Spinal cord (tissue), 10 donors: ENCODE measurements around the gene IGF2R. TPM values are rescaled to one million over a fixed set of nuclear protein-coding genes. Genes with fewer than 3 reads are reported as not detected.

Source experiments
- DNase-seq, 6 donors: peaks; one replicate each; pipeline versions ENCODE4 v3.0.0 to v3.0.0-alpha.2; 2013 to 2015; ENCODE audit warnings: low spot score in 6 of 6, low read depth in 4 of 6
- H3K27ac ChIP-seq: one replicate; pipeline ENCODE4 v1.5.1; 2013; ENCODE audit warnings: low read depth, low read length, control low read depth
- H3K27me3 ChIP-seq: one replicate; pipeline ENCODE4 v1.6.1; 2013; ENCODE audit warnings: low read length; ENCODE audit not compliant: control insufficient read depth, insufficient read depth
- H3K36me3 ChIP-seq: one replicate; pipeline ENCODE4 v1.6.1; 2013; ENCODE audit warnings: low read length; ENCODE audit not compliant: control insufficient read depth, insufficient read depth
- H3K4me1 ChIP-seq: one replicate; pipeline ENCODE4 v1.6.1; 2013; ENCODE audit warnings: low read length; ENCODE audit not compliant: control insufficient read depth, insufficient read depth
- H3K4me3 ChIP-seq: one replicate; pipeline ENCODE4 v1.5.1; 2013; ENCODE audit warnings: low read depth, low read length, control low read depth
- H3K9me3 ChIP-seq: one replicate; pipeline ENCODE4 v1.6.1; 2013; ENCODE audit warnings: low read length; ENCODE audit not compliant: control insufficient read depth, insufficient read depth
- WGBS: methylation state at CpG from one replicate; pipeline ENCODE4 v1.1.5; 2013; ENCODE audit warnings: missing lambda C conversion rate; ENCODE audit not compliant: insufficient coverage; 5-methylcytosine and 5-hydroxymethylcytosine counted together
- polyA plus RNA-seq, 2 donors: library from polyadenylated mRNA; unstranded; fragments of 120-200 nt; gene quantifications; one replicate each; pipeline ENCODE4 v1.2.1, GENCODE V29; 2013; ENCODE audit not compliant: insufficient read length in 2 of 2
- total RNA-seq, 2 donors: library from RNA; depleted of rRNA in 1 of 2; stranded (reverse); fragments of 120-200 nt in 1 of 2; fragments of >200 nt in 1 of 2; gene quantifications; one replicate each; pipeline versions ENCODE4 v1.2.3 to v1.2.4, GENCODE V29; 2013 to 2014
- donor health status: healthy.

Gene IGF2R
- total and polyA plus RNA-seq, 4 donors = 23.8 to 53.0 (median 31.1) TPM

GRCh38 chr6:159948199-159948598 lies 20.7 kb upstream of the IGF2R start:
- no CpG with 5 or more reads among the region's 4 CpGs for WGBS
- Histone ChIP-seq H3K27me3 (no peaks in the 10 kb centered on the region), H3K27ac (no peak overlapping the region), H3K9me3 (no peaks in the 10 kb centered on the region), H3K36me3 (no peaks in the 10 kb centered on the region), H3K4me3 (no peak overlapping the region), H3K4me1 (peaks cover 10% of the 10 kb centered on the region)
- no peak for DNase-seq

- 85% methylated on average over 5 of the region's 7 CpGs for WGBS
- Histone ChIP-seq H3K4me3 (no peak overlapping the region), H3K36me3 (no peaks in the 10 kb centered on the region), H3K27me3 (no peaks in the 10 kb centered on the region), H3K4me1 (peaks cover 12% of the 10 kb centered on the region), H3K9me3 (no peaks in the 10 kb centered on the region), H3K27ac (no peak overlapping the region)
- no peak for DNase-seq
These were observed 17.1 kb upstream of the IGF2R start for GRCh38 chr6:159951772-159952171.

DNA sequence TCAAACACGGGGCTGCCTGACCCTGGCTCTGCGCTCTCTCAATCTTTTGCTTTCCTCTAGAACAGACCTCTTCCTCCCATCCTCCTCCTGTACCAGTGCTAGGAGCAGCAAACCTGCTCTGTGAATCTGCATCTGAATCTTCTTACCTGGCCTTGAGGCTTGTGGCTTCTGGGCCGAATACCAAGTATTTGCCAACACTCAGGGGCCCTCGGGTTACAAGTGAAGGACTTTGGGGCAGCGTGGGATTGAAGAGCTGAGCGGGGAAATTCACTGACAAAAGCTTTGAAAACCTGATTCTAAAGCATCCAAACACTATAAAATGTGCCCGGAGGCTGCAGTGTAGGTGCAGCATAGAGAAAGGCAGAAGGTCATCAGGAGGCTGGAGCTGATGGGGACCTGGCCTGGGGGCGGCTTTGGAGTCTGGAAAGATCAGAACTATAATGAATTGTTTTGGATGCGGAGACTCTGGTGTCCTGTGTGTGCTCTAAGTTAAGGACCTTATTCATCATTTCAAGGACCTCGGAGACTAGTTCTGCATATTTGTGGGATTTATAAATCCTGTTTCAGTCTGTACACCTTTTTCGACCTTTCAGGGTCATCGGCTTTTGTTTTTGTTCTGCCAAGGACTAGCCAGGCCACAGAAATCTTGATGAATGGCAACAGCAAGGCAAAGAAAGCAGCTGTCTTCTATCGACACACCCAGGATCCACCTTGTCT lies 16.4 kb upstream of the IGF2R start:
- H3K27me3 ChIP-seq = no peaks in the 10 kb centered on the region
- WGBS = 62% methylated on average over 11 of the region's 13 CpGs
- no peak overlapping the region for H3K27ac ChIP-seq
- no peak for DNase-seq
- H3K4me3 ChIP-seq = no peak overlapping the region
- no peaks in the 10 kb centered on the region for H3K9me3 ChIP-seq
- peaks cover 12% of the 10 kb centered on the region for H3K4me1 ChIP-seq
- no peaks in the 10 kb centered on the region for H3K36me3 ChIP-seq

DNA sequence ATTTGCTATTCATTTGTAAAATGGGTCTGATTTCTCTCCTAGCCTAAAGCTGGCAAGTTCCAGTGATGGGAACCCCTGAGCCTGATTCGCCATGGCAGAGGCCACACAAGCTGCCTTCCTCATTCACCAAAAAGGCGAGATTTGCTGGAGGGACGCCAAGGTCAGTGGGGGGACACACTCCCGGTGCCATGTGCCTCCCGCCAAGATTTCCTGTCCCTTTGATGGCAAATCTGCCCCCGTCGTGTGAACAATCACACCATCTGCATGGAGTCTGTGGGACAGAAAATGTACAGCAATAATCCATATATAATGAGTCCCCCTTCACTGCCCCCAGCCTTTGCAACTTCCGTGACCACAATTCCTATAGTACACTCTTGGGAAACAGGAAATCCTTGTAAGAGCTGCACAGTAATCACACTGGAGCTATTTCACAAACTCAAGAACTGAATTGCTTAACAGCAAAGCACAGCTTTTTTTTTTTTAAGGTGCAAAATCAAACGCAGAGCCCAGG lies 15.7 kb upstream of the IGF2R start:
- H3K4me3 ChIP-seq = no peak overlapping the region
- no peak overlapping the region for H3K27ac ChIP-seq
- H3K9me3 ChIP-seq = no peaks in the 10 kb centered on the region
- H3K4me1 ChIP-seq = peaks cover 12% of the 10 kb centered on the region
- WGBS = 19% methylated on average over 7 of the region's 9 CpGs
- H3K36me3 ChIP-seq = no peaks in the 10 kb centered on the region
- peak in 2 of 6 donors; percentile 59 to 86 for DNase-seq
- H3K27me3 ChIP-seq = no peaks in the 10 kb centered on the region

DNA sequence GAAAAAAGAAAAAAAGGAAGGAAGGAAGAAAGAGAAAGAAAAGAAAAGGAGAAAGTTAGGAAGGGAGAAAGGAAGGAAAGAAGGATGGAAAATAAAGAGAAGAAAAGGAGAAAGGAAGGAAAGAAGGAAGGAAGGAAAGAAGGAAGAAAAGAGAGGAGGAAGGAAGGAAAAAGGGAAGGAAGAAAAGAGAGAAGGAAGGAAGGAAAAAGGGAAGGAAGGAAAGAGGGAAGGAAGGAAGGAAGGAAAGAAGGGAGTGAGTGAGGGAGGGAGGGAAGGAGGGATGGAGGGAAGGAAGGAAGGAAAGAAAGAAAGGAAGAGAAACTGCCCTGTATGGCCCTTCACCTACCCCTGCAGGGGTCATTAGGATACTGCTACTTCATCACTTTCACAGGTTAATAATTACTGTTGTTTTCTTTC lies 12.9 kb upstream of the IGF2R start:
- no peak for DNase-seq
- Histone ChIP-seq H3K27me3 (no peaks in the 10 kb centered on the region), H3K4me1 (peaks cover 12% of the 10 kb centered on the region), H3K27ac (no peak overlapping the region), H3K4me3 (no peak overlapping the region), H3K9me3 (no peaks in the 10 kb centered on the region), H3K36me3 (no peaks in the 10 kb centered on the region)

- Histone ChIP-seq H3K4me1 (peaks cover 11% of the 10 kb centered on the region), H3K4me3 (no peak overlapping the region), H3K36me3 (no peaks in the 10 kb centered on the region), H3K27ac (no peak overlapping the region), H3K27me3 (peaks cover 2% of the 10 kb centered on the region), H3K9me3 (no peaks in the 10 kb centered on the region)
- 80% methylated on average over 1 of the region's 6 CpGs for WGBS
- DNase-seq = peak in 1 of 6 donors; percentile 22
These were observed 11.7 kb upstream of the IGF2R start for GRCh38 chr6:159957071-159957673.

DNA sequence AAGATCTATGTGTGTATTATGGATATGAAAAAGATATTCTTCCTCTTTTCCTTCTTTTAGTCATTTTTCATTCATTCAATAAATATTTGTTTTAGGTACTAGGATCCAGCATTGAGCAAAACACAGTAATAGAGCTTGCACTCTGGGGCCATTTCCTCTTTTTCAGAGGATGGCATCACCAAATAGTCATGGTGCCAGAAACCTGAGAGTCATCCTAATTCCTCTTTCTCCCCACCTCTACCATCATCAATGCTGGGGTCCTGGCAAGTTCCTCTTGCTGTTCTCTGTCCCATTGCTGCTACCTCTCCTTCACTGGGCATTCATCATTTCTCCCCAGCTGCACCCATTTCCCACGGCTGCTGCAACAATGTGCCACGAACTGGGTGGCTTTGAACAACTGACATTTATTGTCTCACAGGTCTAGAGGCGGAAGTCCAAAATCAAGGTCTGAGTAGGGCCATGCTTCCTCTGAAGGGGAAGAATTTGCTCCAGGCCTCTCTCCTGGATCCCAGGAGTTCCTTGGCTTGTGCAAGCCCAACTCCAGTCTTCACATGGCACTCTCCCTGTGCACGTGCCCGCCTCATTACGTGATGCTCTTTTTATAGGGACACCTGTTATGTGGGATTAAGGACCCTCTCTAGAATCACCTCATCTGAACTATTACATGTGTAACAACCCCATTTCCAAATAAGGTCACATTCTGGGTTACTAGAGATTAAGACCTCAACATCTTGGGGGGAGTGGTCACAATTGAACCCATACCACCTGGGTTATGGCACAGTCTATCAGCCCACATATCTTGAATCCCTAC lies 9.5 kb upstream of the IGF2R start:
- Histone ChIP-seq H3K4me3 (no peak overlapping the region), H3K9me3 (no peaks in the 10 kb centered on the region), H3K4me1 (no peaks in the 10 kb centered on the region), H3K36me3 (no peaks in the 10 kb centered on the region), H3K27ac (peak overlapping the region; percentile 43), H3K27me3 (peaks cover 11% of the 10 kb centered on the region)
- 68% methylated on average over 6 of the region's 6 CpGs for WGBS
- no peak for DNase-seq

- H3K36me3 ChIP-seq = no peaks in the 10 kb centered on the region
- WGBS = 100% methylated on average over 1 of the region's 3 CpGs
- H3K4me1 ChIP-seq = no peaks in the 10 kb centered on the region
- H3K27ac ChIP-seq = no peak overlapping the region
- peak in 1 of 6 donors; percentile 35 for DNase-seq
- H3K4me3 ChIP-seq = no peak overlapping the region
- H3K9me3 ChIP-seq = no peaks in the 10 kb centered on the region
- H3K27me3 ChIP-seq = peaks cover 16% of the 10 kb centered on the region
These were observed 8.9 kb upstream of the IGF2R start for GRCh38 chr6:159959976-159960384.

DNA sequence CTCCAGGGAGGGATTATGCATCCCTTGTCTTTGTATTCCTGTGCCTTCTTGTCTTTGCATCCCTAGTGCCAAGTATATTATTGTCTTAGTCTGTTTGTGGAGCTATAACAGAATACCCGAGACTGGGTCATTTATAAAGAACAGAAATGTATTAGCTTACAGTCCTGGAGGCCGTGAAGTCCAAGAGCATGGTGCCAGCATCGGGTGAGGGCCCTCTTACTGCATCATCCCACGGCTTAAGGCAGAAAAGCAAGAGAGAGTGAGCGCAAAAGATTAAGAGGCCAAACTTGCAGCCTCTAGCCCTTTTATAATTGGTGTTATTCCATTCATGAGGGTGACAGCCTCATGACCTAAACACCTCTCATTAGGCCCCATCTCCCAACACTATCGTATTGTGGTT lies 8.4 kb upstream of the IGF2R start:
- no peak overlapping the region for H3K4me3 ChIP-seq

More for the DNA sequence above, 8.4 kb upstream of the IGF2R start:
- 93% methylated on average over 2 of the region's 6 CpGs for WGBS
- Histone ChIP-seq H3K27me3 (peaks cover 18% of the 10 kb centered on the region), H3K36me3 (no peaks in the 10 kb centered on the region), H3K27ac (no peak overlapping the region), H3K9me3 (no peaks in the 10 kb centered on the region), H3K4me1 (no peaks in the 10 kb centered on the region)
- DNase-seq = no peak
